ENCODE measurements around the gene NKD1.

The NKD1 gene

GRCh38 chr16:50657241-50657640, 109.0 kb downstream of the NKD1 start:
- no peak for DNase-seq

GRCh38 chr16:50659806-50660205, 111.6 kb downstream of the NKD1 start:
- no peak for DNase-seq

GRCh38 chr16:50662306-50662940, 114.2 kb downstream of the NKD1 start:
- DNase-seq, result no peak

GRCh38 chr16:50664270-50664669, 116.1 kb downstream of the NKD1 start:
- DNase-seq, result no peak

- peak; percentile 82 for DNase-seq
Measured at GRCh38 chr16:50665128-50665878, 117.1 kb downstream of the NKD1 start.

- peak; percentile 59 for DNase-seq
Measured at GRCh38 chr16:50666658-50667496, 118.7 kb downstream of the NKD1 start.

- peak; percentile 30 for DNase-seq
Measured at GRCh38 chr16:50667497-50668367, 119.5 kb downstream of the NKD1 start.

- DNase-seq, result no peak
Measured at GRCh38 chr16:50668368-50669008, 120.3 kb downstream of the NKD1 start.

- DNase-seq, result no peak
Measured at GRCh38 chr16:50669741-50670140, 121.5 kb downstream of the NKD1 start.

- DNase-seq, result no peak
Measured at GRCh38 chr16:50670476-50670875, 122.3 kb downstream of the NKD1 start.

- peak; percentile 56 for DNase-seq
Measured at GRCh38 chr16:50671644-50672260, 123.6 kb downstream of the NKD1 start.

GRCh38 chr16:50673496-50674275, 125.5 kb downstream of the NKD1 start:
- DNase-seq, result no peak

GRCh38 chr16:50674831-50675230, 126.6 kb downstream of the NKD1 start:
- no peak for DNase-seq

GRCh38 chr16:50675686-50676610, 127.8 kb downstream of the NKD1 start:
- no peak for DNase-seq

- no peak for DNase-seq
Measured at GRCh38 chr16:50676684-50677225, 128.6 kb downstream of the NKD1 start.

GRCh38 chr16:50677351-50677750, 129.2 kb downstream of the NKD1 start:
- DNase-seq, result no peak

- DNase-seq, result no peak
Measured at GRCh38 chr16:50678531-50678930, 130.3 kb downstream of the NKD1 start.

GRCh38 chr16:50679266-50679665, 131.1 kb downstream of the NKD1 start:
- no peak for DNase-seq

Measured in CD4-positive, alpha-beta T cell treated with Interleukin-4 for 4 hours (primary cell).